PFSK-1 (cell line): ENCODE data around the gene TMEM203.

ENCODE experiments used
- FOXP2 ChIP-seq: optimal IDR thresholded peaks from 2 replicates; pipeline ENCODE3; 2011; ENCODE audit warnings: borderline replicate concordance, control low read depth, inconsistent platforms; ENCODE audit not compliant: insufficient read depth; ENCODE audit errors: extremely low read length, extremely low read depth
- POLR2AphosphoS5 ChIP-seq: IDR thresholded peaks from 2 replicates; pipeline ENCODE4 v1.6.1; 2012; ENCODE audit warnings: low read depth, mild to moderate bottlenecking, control low read depth, low read length, moderate library complexity
- REST ChIP-seq, 2 experiments: IDR thresholded peaks; 2 replicates each; pipeline versions ENCODE4 v1.6.1 to v1.8.0; 2011 to 2012; ENCODE audit warnings: low read depth in 2 of 2, low read length in 2 of 2, control low read depth in 1 of 2, inconsistent platforms in 1 of 2, mild to moderate bottlenecking in 1 of 2, moderate library complexity in 1 of 2; ENCODE audit not compliant: insufficient read depth in 1 of 2
- SIN3A ChIP-seq: IDR thresholded peaks from 2 replicates; pipeline ENCODE4 v1.6.1; 2012; ENCODE audit warnings: mild to moderate bottlenecking, low read length, moderate library complexity, borderline replicate concordance; ENCODE audit not compliant: insufficient read depth
- TAF1 ChIP-seq: IDR thresholded peaks from 2 replicates; pipeline ENCODE4 v1.6.1; 2012; ENCODE audit warnings: low read length, control low read depth, borderline replicate concordance; ENCODE audit not compliant: insufficient read depth

TMEM203 gene

GRCh38 chr9:137199411-137200121 lies 5.9 kb downstream of the TMEM203 start:
- TF ChIP-seq FOXP2 (no peak), POLR2AphosphoS5 (no peak), SIN3A (no peak), TAF1 (no peak), REST (IDR thresholded peaks at IDR 0.05; ENCODE audit: insufficient read depth in 1 of 2, low read depth in 2 of 2, low read length in 2 of 2) (no peak)

GRCh38 chr9:137198902-137199283 lies 6.6 kb downstream of the TMEM203 start:
- no peak for TF ChIP-seq SIN3A

- TF ChIP-seq REST (IDR thresholded peaks at IDR 0.05; ENCODE audit: insufficient read depth in 1 of 2, low read depth in 2 of 2, low read length in 2 of 2) (no peak), TAF1 (no peak), POLR2AphosphoS5 (no peak), SIN3A (no peak), FOXP2 (no peak)
Measured at GRCh38 chr9:137198051-137198901, 7.2 kb downstream of the TMEM203 start.

- TF ChIP-seq TAF1 (no peak), POLR2AphosphoS5 (no peak)
Measured at GRCh38 chr9:137195525-137196220, 9.8 kb downstream of the TMEM203 start.

GRCh38 chr9:137194909-137195308 lies 10.5 kb downstream of the TMEM203 start:
- no peak for TF ChIP-seq SIN3A

GRCh38 chr9:137194388-137194787 lies 11.1 kb downstream of the TMEM203 start:
- no peak for TF ChIP-seq TAF1
- TF ChIP-seq SIN3A, result no peak
- no peak for TF ChIP-seq REST (IDR thresholded peaks at IDR 0.05; ENCODE audit: insufficient read depth in 1 of 2, low read depth in 2 of 2, low read length in 2 of 2)
- no peak for TF ChIP-seq POLR2AphosphoS5
- TF ChIP-seq FOXP2, result no peak
